GM10266 (cell line): Measurements from ENCODE around the gene KLHL25.

Source experiments
- DNase-seq: peaks from one replicate; pipeline ENCODE4 v3.0.0; 2012; ENCODE audit errors: extremely low spot score
- CTCF ChIP-seq: IDR thresholded peaks from 2 replicates; pipeline ENCODE4 v1.5.1; 2012; ENCODE audit warnings: mild to moderate bottlenecking, low read depth; ENCODE audit not compliant: control insufficient read depth, insufficient read depth; ENCODE audit errors: missing control alignments

The KLHL25 gene

GRCh38 chr15:85825719-85826118 lies 31.0 kb upstream of the KLHL25 start:
- DNase-seq = no peak
- TF ChIP-seq CTCF = no peak

- TF ChIP-seq CTCF = no peak
- DNase-seq = no peak
Observed at GRCh38 chr15:85825118-85825517, 30.4 kb upstream of the KLHL25 start.

GRCh38 chr15:85821545-85821944 lies 26.8 kb upstream of the KLHL25 start:
- no peak for TF ChIP-seq CTCF
- no peak for DNase-seq

- no peak for DNase-seq
- TF ChIP-seq CTCF = no peak
Observed at GRCh38 chr15:85819938-85820337, 25.2 kb upstream of the KLHL25 start.

- TF ChIP-seq CTCF = no peak
- no peak for DNase-seq
Observed at GRCh38 chr15:85813234-85813633, 18.5 kb upstream of the KLHL25 start.

GRCh38 chr15:85810075-85810474 lies 15.3 kb upstream of the KLHL25 start:
- no peak for DNase-seq
- no peak for TF ChIP-seq CTCF

GRCh38 chr15:85805420-85805819 lies 10.7 kb upstream of the KLHL25 start:
- TF ChIP-seq CTCF = no peak
- DNase-seq = no peak
